Peyer's patch (tissue), 4 donors: ENCODE results near the gene DNAJB14. TPM values are rescaled to one million over a fixed set of nuclear protein-coding genes. Genes with fewer than 3 reads are reported as not detected.

Experiments
- DNase-seq, 3 donors: peaks; one replicate each; pipeline ENCODE4 v3.0.0-alpha.2; 2017 to 2019
- H3K27ac ChIP-seq, 4 donors: fragments of 200-600 bp; sonication (generic); one replicate each; pipeline ENCODE4 v1.5.1; 2016 to 2019
- H3K27me3 ChIP-seq, 2 donors: fragments of 200-600 bp; sonication (generic); one replicate each; pipeline ENCODE4 v1.5.1; 2019
- H3K36me3 ChIP-seq, 3 donors: fragments of 200-600 bp; sonication (generic); one replicate each; pipeline ENCODE4 v1.5.1; 2016 to 2019
- H3K4me1 ChIP-seq, 4 donors: fragments of 200-600 bp; sonication (generic); one replicate each; pipeline ENCODE4 v1.5.1; 2016 to 2019
- H3K4me3 ChIP-seq, 4 donors: fragments of 200-600 bp; sonication (generic); 1 replicate in 3 of 4; 2 replicates in 1 of 4; pipeline ENCODE4 v1.5.1; 2016 to 2019; ENCODE audit warnings: mild to moderate bottlenecking in 1 of 4
- H3K9me3 ChIP-seq, 4 donors: fragments of 200-600 bp; sonication (generic); one replicate each; pipeline ENCODE4 v1.5.1; 2016 to 2019; ENCODE audit warnings: mild to moderate bottlenecking in 1 of 4
- POLR2A ChIP-seq, 2 donors: fragments of 450-650 bp; IDR thresholded peaks; one replicate each; pipeline ENCODE4 v1.5.1; 2017; ENCODE audit warnings: antibody characterized with exemption in 2 of 2, mild to moderate bottlenecking in 2 of 2, moderate library complexity in 2 of 2
- total RNA-seq, 4 donors: library from RNA; depleted of rRNA; stranded (reverse); fragments of >200 nt; gene quantifications; one replicate each; pipeline ENCODE4 v1.1.0, GENCODE V29; 2016
- TF ChIP-seq, protein P1 (sequence below), 6 experiments: fragments of 450-650 bp in 4 of 6; fragments of 200-600 bp in 2 of 6; sonication (generic) in 1 of 6; IDR thresholded peaks; one replicate each; pipeline ENCODE4 v1.5.1; 2017 to 2019; ENCODE audit warnings: antibody characterized with exemption in 6 of 6, mild to moderate bottlenecking in 3 of 6, moderate library complexity in 1 of 6

Gene DNAJB14
- total RNA-seq = 10 to 100 TPM; 19.8 to 36.5 (median 33.0) TPM

DNA sequence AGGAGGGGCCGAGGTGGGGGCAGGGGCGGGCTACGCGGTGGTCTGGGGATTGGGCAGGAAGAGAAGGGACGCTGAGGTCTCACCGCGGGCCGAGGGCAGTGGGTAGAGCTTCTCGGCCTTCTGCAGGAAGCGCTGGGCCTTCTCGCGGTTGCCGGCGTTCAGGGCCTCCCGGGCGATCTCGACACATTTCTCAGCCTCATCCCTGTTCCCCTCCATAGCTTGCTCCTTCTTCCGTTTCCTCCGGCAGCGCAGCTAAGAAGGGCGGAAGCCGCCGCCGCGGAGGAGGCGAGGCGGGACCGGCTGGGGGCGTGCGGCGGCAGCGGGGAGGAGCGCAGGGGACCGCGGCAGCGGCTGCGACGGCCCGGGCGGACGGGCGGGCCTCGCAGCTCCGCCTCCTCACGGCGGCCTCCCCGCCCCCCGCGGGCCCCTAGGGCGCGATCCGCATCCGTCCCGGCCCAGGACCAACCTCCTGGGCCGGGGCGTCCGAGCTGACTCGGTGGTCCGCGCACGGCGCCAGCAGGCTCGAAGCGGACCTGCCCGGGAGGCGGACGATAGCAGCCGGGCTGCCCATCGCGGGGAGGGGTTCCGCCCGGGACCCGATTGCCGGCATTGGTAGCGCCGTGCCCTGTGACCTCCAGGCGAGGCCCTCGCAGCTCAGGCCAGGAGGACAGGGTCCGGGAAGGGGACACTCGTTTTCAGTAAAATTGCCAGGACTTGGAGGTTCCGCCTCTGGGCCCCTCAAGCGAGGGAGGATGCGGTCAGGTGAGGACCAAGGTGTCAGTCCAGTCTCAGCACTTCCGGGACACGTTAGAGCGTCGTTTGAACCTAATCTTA is at the start of gene DNAJB14:
Gene DNAJB14 (minus strand): TSS at position 263 of the 834 bp plus-strand sequence. CDS start 47 bp downstream, at position 216.
- Histone ChIP-seq H3K27ac (peak within 1 kb of the TSS; percentile 97 to 99 (median 98)), H3K27me3 (no peaks in the 10 kb centered on the region), H3K36me3 (no peaks in the 10 kb centered on the region), H3K9me3 (no peaks in the 10 kb centered on the region), H3K4me3 (peak within 1 kb of the TSS; percentile 93 to 99 (median 93)), H3K4me1 (peaks cover 0 to 31% (median 11%) of the 10 kb centered on the region in 4 donors)
- TF ChIP-seq POLR2A (IDR thresholded peaks at IDR 0.05) = peak; percentile 31 to 75
- TF ChIP-seq, protein P1, sequence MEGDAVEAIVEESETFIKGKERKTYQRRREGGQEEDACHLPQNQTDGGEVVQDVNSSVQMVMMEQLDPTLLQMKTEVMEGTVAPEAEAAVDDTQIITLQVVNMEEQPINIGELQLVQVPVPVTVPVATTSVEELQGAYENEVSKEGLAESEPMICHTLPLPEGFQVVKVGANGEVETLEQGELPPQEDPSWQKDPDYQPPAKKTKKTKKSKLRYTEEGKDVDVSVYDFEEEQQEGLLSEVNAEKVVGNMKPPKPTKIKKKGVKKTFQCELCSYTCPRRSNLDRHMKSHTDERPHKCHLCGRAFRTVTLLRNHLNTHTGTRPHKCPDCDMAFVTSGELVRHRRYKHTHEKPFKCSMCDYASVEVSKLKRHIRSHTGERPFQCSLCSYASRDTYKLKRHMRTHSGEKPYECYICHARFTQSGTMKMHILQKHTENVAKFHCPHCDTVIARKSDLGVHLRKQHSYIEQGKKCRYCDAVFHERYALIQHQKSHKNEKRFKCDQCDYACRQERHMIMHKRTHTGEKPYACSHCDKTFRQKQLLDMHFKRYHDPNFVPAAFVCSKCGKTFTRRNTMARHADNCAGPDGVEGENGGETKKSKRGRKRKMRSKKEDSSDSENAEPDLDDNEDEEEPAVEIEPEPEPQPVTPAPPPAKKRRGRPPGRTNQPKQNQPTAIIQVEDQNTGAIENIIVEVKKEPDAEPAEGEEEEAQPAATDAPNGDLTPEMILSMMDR (IDR thresholded peaks at IDR 0.05) = peak in 3 of 6 experiments; percentile 9 to 19 (median 10)
- DNase-seq = peak; percentile 68 to 90 (median 89)

DNA sequence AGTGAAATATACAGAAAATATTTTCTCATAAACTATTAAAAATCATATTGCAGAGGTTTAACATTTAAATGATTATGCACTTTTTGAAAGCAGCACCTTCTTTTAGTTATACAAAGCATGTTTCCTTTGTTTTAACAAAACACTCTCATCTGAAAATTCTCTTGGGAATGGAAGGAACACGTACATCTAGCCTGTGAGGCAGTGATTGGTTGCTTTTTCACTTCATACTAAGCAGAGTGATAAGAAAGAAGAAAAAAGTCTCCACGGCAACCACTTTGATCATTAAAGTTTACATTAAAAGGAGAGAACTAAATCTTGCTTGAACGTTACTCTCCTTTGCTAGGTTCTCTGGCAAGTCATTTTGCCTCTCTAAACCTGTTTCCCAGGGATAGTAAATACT is 45.3 kb upstream of the DNAJB14 start:
- TF ChIP-seq, protein P1 (IDR thresholded peaks at IDR 0.05) = no peak
- no peak for TF ChIP-seq POLR2A (IDR thresholded peaks at IDR 0.05)

DNA sequence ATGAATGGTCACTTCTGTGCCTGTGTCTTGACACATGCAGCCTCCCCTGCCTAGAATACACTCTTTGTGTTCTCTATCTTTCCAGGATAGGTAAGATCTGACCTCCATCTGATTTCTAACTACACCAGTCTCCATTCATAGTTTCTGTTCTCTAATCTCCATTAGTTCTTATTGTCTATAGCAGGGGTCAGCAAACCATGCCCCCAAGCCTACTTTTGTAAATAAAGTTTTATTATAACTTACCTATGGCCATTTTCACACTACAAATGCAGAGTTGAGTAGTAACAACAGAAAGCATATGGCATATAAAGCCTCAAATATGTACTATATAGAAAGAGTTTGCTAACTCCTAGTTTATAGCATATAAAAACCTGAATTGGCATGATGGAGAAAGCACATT is 41.3 kb upstream of the DNAJB14 start:
- no peak for DNase-seq
- H3K4me1 ChIP-seq = no peaks in the 10 kb centered on the region
- no peak overlapping the region for H3K27ac ChIP-seq
- H3K9me3 ChIP-seq = no peaks in the 10 kb centered on the region
- H3K36me3 ChIP-seq = no peaks in the 10 kb centered on the region
- H3K4me3 ChIP-seq = no peak overlapping the region
- no peaks in the 10 kb centered on the region for H3K27me3 ChIP-seq
- TF ChIP-seq, protein P1 (IDR thresholded peaks at IDR 0.05) = no peak
- TF ChIP-seq POLR2A (IDR thresholded peaks at IDR 0.05) = no peak

More for the DNA sequence above, 45.3 kb upstream of the DNAJB14 start:
- Histone ChIP-seq H3K27ac (no peak overlapping the region), H3K9me3 (no peaks in the 10 kb centered on the region), H3K36me3 (no peaks in the 10 kb centered on the region), H3K4me3 (no peak overlapping the region), H3K27me3 (no peaks in the 10 kb centered on the region), H3K4me1 (no peaks in the 10 kb centered on the region)
- DNase-seq = no peak

DNA sequence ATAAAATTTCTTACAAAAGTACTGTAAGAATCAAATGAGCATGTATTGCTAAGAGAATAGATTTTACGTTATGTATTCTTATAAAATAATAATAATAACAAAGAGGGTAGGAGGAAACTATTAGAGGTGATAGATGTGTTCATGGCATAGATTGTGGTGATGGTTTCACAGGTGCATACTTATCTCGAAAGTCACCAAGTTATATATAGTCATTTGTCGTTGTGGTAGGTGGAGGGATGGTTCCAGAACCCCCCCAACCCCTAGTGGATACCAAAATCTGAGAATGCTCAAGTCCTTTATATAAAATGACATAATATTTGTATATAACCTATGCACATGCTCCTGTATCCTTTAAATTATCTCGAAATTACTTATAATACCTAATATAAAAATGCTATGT is 40.4 kb upstream of the DNAJB14 start:
- Histone ChIP-seq H3K27ac (no peak overlapping the region), H3K27me3 (no peaks in the 10 kb centered on the region), H3K4me1 (no peaks in the 10 kb centered on the region), H3K4me3 (no peak overlapping the region), H3K9me3 (no peaks in the 10 kb centered on the region), H3K36me3 (no peaks in the 10 kb centered on the region)
- TF ChIP-seq, protein P1 (IDR thresholded peaks at IDR 0.05) = no peak
- no peak for TF ChIP-seq POLR2A (IDR thresholded peaks at IDR 0.05)
- no peak for DNase-seq

DNA sequence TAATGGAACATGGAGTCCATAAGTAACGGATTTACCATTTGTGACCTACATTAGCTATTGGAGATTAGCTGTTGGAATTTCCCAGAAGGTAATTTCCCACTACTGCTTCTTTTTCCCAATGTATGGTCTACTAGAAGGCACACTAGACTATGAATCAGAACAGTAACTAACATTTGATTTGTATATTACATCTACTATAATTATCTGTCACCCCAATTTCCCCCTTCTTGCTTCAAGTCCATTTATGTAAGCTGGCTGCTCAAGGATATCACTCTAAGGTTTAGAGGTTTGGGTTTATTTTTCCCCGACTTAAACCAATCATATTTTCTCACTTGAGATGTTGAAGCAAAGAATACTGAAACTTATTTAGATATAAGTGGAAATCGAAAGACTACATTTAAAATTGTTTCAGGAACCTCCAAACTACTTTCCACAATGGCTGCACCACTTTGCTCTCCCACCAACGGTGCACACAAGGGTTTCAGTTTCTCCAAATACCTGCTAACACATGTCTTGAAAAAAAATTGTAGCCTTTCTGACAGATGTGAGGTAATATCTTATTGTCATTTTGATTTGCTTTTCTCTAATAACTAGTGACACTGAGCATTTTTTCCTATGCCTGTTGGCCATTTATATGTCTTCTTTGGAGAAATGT is 37.0 kb upstream of the DNAJB14 start:
- Histone ChIP-seq H3K9me3 (no peaks in the 10 kb centered on the region), H3K27me3 (no peaks in the 10 kb centered on the region), H3K4me1 (no peaks in the 10 kb centered on the region), H3K4me3 (no peak overlapping the region), H3K27ac (no peak overlapping the region), H3K36me3 (no peaks in the 10 kb centered on the region)
- TF ChIP-seq, protein P1 (IDR thresholded peaks at IDR 0.05) = no peak
- no peak for TF ChIP-seq POLR2A (IDR thresholded peaks at IDR 0.05)
- DNase-seq = no peak
